HUES6 (cell line): Measurements from ENCODE around the gene ZNF23.

ENCODE experiments used
- H3K27ac ChIP-seq: 2 replicates; pipeline ENCODE4 v1.7.0; 2013; ENCODE audit warnings: low read depth, mild to moderate bottlenecking, low read length, inconsistent platforms
- H3K27me3 ChIP-seq: 2 replicates; pipeline ENCODE4 v1.6.1; 2013; ENCODE audit warnings: low read length; ENCODE audit not compliant: control insufficient read depth, insufficient read depth
- H3K36me3 ChIP-seq: 2 replicates; pipeline ENCODE4 v1.6.1; 2013; ENCODE audit warnings: low read length; ENCODE audit not compliant: control insufficient read depth, insufficient read depth
- H3K4me1 ChIP-seq: 2 replicates; pipeline ENCODE4 v1.6.1; 2013; ENCODE audit warnings: low read length; ENCODE audit not compliant: control insufficient read depth, insufficient read depth
- H3K4me3 ChIP-seq: 2 replicates; pipeline ENCODE4 v1.5.1; 2013; ENCODE audit warnings: low read depth, low read length
- H3K9ac ChIP-seq: one replicate; pipeline ENCODE4 v1.6.1; 2013; ENCODE audit warnings: mild to moderate bottlenecking, low read length
- H3K9me3 ChIP-seq: 2 replicates; pipeline ENCODE4 v1.6.1; 2013; ENCODE audit warnings: low read depth, low read length; ENCODE audit not compliant: control insufficient read depth, insufficient read depth

ZNF23 gene

DNA sequence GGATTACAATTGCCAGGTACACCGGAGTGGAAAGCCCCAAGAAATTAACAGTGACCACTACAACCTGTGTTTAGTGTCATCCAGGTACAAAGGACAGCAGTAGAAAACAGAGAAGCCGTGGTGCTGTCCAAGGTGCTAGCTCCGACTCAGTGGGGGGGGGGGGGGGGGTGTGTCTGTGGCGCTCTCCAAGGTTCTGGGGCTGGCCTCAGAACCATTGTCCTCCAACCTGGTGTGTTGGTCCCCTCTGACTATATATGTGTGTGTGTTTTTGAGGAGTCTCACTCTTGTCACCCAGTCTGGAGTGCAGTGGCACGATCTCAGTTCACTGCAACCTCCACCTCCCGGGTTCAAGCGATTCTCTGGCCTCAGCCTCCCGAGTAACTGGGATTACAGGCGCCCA lies 5.8 kb upstream of the ZNF23 start:
- Histone ChIP-seq H3K4me3 (no peak overlapping the region), H3K4me1 (no peaks in the 10 kb centered on the region), H3K27ac (no peak overlapping the region), H3K9ac (no peak overlapping the region), H3K27me3 (no peaks in the 10 kb centered on the region), H3K36me3 (no peaks in the 10 kb centered on the region), H3K9me3 (no peaks in the 10 kb centered on the region)

DNA sequence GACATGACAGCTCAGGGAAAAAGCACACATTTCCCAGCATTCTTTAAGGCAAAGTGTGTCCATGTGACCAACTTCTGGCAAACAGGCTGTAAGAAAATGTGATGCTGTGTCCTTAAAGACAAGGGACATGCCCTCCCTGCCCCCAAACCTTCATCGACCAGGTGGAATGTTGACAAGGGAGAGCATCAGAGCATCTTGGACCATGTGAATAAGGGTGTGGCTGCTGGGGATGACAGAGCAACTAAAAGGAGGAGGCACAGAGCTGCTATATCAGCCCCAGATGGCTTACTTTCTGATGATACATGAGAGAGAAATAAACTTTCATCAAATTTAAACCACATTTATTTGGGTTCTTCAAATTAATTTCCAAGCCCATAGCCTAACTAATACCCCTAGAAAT lies 2.2 kb upstream of the ZNF23 start:
- H3K4me3 ChIP-seq: no peak overlapping the region

DNA sequence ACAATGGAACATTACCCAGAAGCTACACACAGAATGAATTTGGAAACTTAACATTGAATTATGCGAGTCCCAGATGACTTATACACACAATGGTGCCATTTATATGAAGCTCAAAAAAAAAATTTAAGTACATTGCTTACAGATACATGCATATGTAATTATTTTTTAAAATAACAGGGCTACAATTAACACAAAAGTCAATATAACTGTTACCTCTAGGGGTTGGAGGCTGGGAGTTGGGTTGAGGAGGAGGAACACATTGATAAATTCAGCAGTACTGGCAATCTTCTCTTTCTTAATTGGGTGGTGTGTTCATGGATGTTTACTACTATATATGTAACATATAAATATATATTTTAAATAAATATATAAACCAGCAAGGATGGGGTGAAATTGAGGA lies 1.1 kb downstream of the ZNF23 start:
- Histone ChIP-seq H3K27ac (no peak overlapping the region), H3K4me1 (no peaks in the 10 kb centered on the region), H3K27me3 (no peaks in the 10 kb centered on the region), H3K9me3 (no peaks in the 10 kb centered on the region), H3K9ac (no peak overlapping the region), H3K4me3 (peak overlapping the region; percentile 92), H3K36me3 (peaks cover 8% of the 10 kb centered on the region)

More for the DNA sequence above, 2.2 kb upstream of the ZNF23 start:
- no peak overlapping the region for H3K9ac ChIP-seq
- no peaks in the 10 kb centered on the region for H3K9me3 ChIP-seq
- H3K4me1 ChIP-seq: no peaks in the 10 kb centered on the region
- no peak overlapping the region for H3K27ac ChIP-seq
- H3K36me3 ChIP-seq: no peaks in the 10 kb centered on the region
- no peaks in the 10 kb centered on the region for H3K27me3 ChIP-seq

DNA sequence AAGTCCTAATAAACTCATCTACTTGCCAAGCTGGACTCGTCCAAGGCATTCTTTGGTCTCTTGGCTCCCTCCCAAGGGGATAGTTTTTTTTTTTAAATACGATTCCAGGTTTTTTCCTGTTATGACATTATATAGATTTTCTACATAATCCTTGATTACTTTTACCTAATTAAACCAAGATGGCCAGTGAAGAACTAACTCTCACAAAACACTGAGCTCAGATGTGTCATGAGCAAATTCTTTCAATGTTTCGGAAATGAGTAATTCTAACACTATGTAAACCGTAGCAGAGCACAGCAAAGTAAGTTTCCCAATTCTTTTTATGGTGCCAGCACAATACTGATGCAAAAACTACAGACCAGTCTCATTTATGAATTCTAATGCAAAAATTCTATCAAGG lies 1.8 kb downstream of the ZNF23 start:
- Histone ChIP-seq H3K9me3 (no peaks in the 10 kb centered on the region), H3K27me3 (no peaks in the 10 kb centered on the region), H3K36me3 (peaks cover 11% of the 10 kb centered on the region), H3K4me1 (no peaks in the 10 kb centered on the region), H3K9ac (no peak overlapping the region), H3K27ac (no peak overlapping the region), H3K4me3 (no peak overlapping the region)

DNA sequence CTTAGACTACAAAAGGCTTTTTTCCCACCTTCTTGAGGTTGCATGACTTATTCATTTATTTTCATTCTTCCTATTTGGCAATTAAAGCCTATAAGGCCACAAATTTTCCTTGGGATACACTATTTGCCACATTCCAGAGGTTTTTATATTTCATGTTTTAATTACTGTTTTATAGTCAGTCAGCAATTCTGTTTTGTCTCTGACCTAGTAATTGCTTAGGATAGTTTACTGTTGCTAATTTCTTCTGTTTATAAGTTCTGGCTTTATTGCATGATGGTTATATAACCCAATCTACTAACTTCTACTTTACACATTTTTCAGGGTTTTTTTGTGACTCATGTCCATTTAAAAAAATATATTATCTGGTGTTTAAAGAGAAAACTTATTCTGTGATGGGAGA lies 2.5 kb downstream of the ZNF23 start:
- Histone ChIP-seq H3K4me3 (no peak overlapping the region), H3K9ac (no peak overlapping the region), H3K27ac (no peak overlapping the region), H3K4me1 (no peaks in the 10 kb centered on the region), H3K9me3 (no peaks in the 10 kb centered on the region), H3K27me3 (no peaks in the 10 kb centered on the region), H3K36me3 (peaks cover 11% of the 10 kb centered on the region)

DNA sequence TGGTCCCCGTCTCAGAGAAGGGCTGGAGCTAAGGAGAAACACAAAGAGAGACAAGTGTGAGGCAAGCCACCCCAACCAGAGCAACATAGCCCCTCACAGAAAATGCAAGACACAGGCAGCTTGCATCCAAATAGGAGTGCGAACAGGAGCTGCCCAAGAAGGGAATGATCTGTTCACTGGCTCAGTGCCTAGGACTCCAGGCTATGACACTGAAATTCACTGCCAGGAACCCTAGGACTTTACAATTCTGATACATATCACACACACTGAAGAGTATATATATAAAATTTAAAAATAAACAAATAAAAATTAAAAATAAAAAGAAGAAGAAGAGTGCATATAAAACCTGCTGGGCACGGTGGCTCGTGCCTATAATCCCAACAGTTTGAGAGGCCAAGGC lies 5.2 kb downstream of the ZNF23 start:
- H3K27me3 ChIP-seq: no peaks in the 10 kb centered on the region
- no peaks in the 10 kb centered on the region for H3K4me1 ChIP-seq
- H3K27ac ChIP-seq: no peak overlapping the region
- peaks cover 37% of the 10 kb centered on the region for H3K36me3 ChIP-seq
- H3K4me3 ChIP-seq: no peak overlapping the region
- H3K9ac ChIP-seq: no peak overlapping the region
- peaks cover 6% of the 10 kb centered on the region for H3K9me3 ChIP-seq

DNA sequence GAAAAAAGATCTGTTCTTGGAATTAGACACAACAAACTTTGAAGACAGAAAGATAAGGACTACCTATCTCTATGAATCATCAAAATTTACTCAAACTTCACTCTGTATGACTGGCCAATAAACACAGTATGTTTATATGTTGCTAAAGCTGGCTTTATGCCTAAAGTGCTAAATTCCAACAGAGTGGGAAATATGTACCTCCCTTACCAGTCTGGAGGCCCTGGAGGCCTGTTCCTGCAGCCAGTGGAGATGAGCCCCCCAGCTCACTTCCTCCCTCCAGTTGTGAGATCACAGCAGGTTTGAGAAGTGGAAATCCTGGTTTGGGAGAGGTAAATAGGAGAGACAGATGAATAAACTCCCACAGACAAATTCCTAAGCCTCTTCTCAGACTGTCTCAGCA lies 9.0 kb downstream of the ZNF23 start:
- Histone ChIP-seq H3K9ac (no peak overlapping the region), H3K27ac (no peak overlapping the region), H3K9me3 (peaks cover 43% of the 10 kb centered on the region), H3K27me3 (no peaks in the 10 kb centered on the region), H3K36me3 (peaks cover 75% of the 10 kb centered on the region), H3K4me1 (no peaks in the 10 kb centered on the region), H3K4me3 (no peak overlapping the region)

DNA sequence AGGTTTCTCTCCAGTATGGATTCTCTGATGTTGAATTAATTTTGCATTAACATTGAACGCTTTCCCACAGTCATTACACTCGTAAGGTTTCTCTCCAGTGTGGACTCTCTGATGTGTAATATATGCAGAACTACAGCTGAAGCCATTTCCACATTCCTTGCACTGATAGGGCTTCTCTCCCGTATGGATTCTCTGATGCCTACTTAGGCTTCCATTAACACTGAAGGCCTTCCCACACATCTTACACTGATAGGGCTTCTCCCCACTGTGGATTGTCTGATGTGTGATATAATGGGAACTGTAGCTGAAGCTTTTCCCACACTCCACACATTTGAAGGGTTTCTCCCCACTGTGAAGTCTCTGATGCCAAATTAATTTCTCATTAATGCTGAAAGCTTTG lies 13.0 kb downstream of the ZNF23 start:
- H3K9me3 ChIP-seq: peaks cover 74% of the 10 kb centered on the region
- no peak overlapping the region for H3K27ac ChIP-seq
- no peak overlapping the region for H3K9ac ChIP-seq
- no peaks in the 10 kb centered on the region for H3K4me1 ChIP-seq
- H3K27me3 ChIP-seq: no peaks in the 10 kb centered on the region
- H3K4me3 ChIP-seq: no peak overlapping the region
- H3K36me3 ChIP-seq: peaks cover 64% of the 10 kb centered on the region

DNA sequence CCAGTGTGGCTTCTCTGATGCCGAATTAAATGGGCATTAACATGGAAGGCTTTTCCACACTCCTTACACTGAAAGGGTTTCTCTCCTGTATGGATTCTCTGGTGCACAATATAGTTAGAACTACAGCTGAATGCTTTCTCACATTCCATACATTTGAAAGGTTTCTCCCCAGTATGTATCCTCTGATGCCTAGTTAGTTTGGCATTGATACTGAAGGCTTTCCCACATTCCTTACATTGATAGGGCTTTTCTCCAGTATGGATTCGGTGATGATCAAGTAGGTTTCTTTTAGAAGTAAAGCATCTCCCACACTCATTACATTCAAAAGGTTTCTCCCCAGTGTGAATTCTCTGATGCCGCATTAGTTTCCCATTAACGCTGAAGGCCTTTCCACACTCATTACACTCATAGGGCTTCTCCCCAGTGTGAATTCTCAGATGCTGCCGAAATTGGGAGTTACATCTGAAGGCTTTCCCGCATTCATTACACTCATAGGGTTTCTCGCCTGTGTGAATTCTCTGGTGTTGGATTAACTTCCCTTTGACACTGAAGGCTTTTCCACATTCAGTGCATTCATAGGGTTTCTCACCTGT lies 13.7 kb downstream of the ZNF23 start:
- Histone ChIP-seq H3K9me3 (peaks cover 80% of the 10 kb centered on the region), H3K36me3 (peaks cover 57% of the 10 kb centered on the region)

DNA sequence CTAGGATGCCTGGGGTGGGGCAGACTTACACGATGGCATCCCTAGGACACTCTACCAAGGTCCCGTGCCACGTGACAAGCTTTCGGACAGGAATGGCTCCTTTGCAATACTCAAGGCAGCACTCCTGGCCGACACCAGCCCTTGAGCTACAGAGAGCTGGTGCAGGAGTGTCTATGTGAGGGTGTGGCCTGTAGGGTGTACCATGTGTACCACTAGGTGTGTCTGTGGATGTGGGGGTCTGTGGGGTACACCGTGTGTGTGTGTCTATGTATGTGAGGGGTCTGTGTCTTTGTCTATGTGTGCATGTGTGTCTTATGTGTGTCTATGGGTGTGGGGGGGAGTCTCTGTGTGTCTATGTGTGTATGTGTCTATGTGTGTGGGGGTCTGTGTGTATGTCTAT lies 18.3 kb downstream of the ZNF23 start:
- Histone ChIP-seq H3K4me3 (no peak overlapping the region), H3K36me3 (peaks cover 11% of the 10 kb centered on the region), H3K9ac (no peak overlapping the region), H3K9me3 (peaks cover 44% of the 10 kb centered on the region), H3K27ac (no peak overlapping the region), H3K4me1 (no peaks in the 10 kb centered on the region), H3K27me3 (peaks cover 5% of the 10 kb centered on the region; the same call in 1 of the 2 replicates)

More for the DNA sequence above, 13.7 kb downstream of the ZNF23 start:
- Histone ChIP-seq H3K4me3 (no peak overlapping the region), H3K4me1 (no peaks in the 10 kb centered on the region), H3K9ac (no peak overlapping the region), H3K27me3 (no peaks in the 10 kb centered on the region), H3K27ac (no peak overlapping the region)

DNA sequence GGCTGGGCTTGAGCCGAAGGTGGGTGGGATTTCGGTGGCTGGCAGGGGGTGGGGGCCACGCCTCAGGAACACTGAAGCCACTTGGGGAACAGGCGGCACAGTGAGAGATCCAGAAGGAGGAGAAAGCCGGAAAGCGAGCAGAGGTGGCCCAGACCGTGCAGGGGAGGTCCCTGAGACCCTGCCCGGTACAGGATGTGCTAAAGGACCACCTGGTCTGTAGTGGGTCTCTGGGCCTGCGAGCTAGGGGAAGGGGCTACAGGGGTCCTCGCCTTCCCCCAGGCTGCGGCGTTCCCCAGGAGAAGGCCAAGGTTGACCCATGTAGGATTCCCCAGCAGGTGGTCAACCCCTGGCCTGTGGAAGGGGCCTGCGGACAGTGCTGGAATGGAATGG lies 20.0 kb downstream of the ZNF23 start, which contains the start of gene TLE7:
TLE7 (minus strand) TSS at position 4 of the 390 bp plus-strand sequence. CDS start 8,730 bp downstream, outside the sequence.
- peaks cover 10% of the 10 kb centered on the region; the same call in 1 of the 2 replicates for H3K27me3 ChIP-seq
- H3K4me1 ChIP-seq: no peaks in the 10 kb centered on the region
- H3K4me3 ChIP-seq: no peak within 1 kb of the TSS
- no peak within 1 kb of the TSS for H3K27ac ChIP-seq
- H3K36me3 ChIP-seq: no peaks in the 10 kb centered on the region
- H3K9ac ChIP-seq: no peak within 1 kb of the TSS
- peaks cover 28% of the 10 kb centered on the region for H3K9me3 ChIP-seq
